NCI-H146 (cell line): ENCODE data around the gene KHDC1.
"Not testable (repeated sequence)": the region's sequence is repeated elsewhere in the genome, so short reads cannot be mapped to it uniquely, and the experiment has no call there.

Experiments used
- DNase-seq: peaks from one replicate; lab custom pipeline; 2025; lab: John Stamatoyannopoulos, UW

Gene KHDC1

GRCh38 chr6:73262671-73263569 is at the start of gene KHDC1:
KHDC1 (minus strand) TSS chr6:73263196; CDS start chr6:73242517, 20,679 bp downstream.
- peak; percentile 82 for DNase-seq

GRCh38 chr6:73310503-73310845 is 47.5 kb upstream of the KHDC1 start:
- DNase-seq: not testable (repeated sequence)

- peak; percentile 65 for DNase-seq
Measured at GRCh38 chr6:73309785-73310502, 46.9 kb upstream of the KHDC1 start.

GRCh38 chr6:73309535-73309784 is 46.5 kb upstream of the KHDC1 start:
- DNase-seq: peak; percentile 36

- no peak for DNase-seq
Measured at GRCh38 chr6:73308712-73309534, 45.9 kb upstream of the KHDC1 start.

- not testable (repeated sequence) for DNase-seq
Measured at GRCh38 chr6:73303773-73304172, 40.8 kb upstream of the KHDC1 start.

- no peak for DNase-seq
Measured at GRCh38 chr6:73302339-73302738, 39.3 kb upstream of the KHDC1 start.

GRCh38 chr6:73299151-73299971 is 36.4 kb upstream of the KHDC1 start:
- no peak for DNase-seq

- DNase-seq: no peak
Measured at GRCh38 chr6:73293331-73293730, 30.3 kb upstream of the KHDC1 start.

GRCh38 chr6:73290435-73290834 is 27.4 kb upstream of the KHDC1 start:
- no peak for DNase-seq

GRCh38 chr6:73286752-73287151 is 23.8 kb upstream of the KHDC1 start:
- no peak for DNase-seq

- DNase-seq: peak; percentile 7
Measured at GRCh38 chr6:73285674-73286283, 22.8 kb upstream of the KHDC1 start.

- DNase-seq: no peak
Measured at GRCh38 chr6:73282871-73283270, 19.9 kb upstream of the KHDC1 start.

GRCh38 chr6:73281684-73282083 is 18.7 kb upstream of the KHDC1 start:
- not testable (repeated sequence) for DNase-seq

- DNase-seq: not testable (repeated sequence)
Measured at GRCh38 chr6:73269296-73269695, 6.3 kb upstream of the KHDC1 start.

- DNase-seq: not testable (repeated sequence)
Measured at GRCh38 chr6:73268896-73269295, 5.9 kb upstream of the KHDC1 start.

GRCh38 chr6:73264446-73264845 is 1.4 kb upstream of the KHDC1 start:
- DNase-seq: no peak

GRCh38 chr6:73263570-73263909 is 544 bp upstream of the KHDC1 start:
- peak; percentile 26 for DNase-seq

GRCh38 chr6:73258721-73259120 is 4.3 kb downstream of the KHDC1 start:
- no peak for DNase-seq

- DNase-seq: not testable (repeated sequence)
Measured at GRCh38 chr6:73254323-73254722, 8.7 kb downstream of the KHDC1 start.

- DNase-seq: no peak
Measured at GRCh38 chr6:73252703-73253102, 10.3 kb downstream of the KHDC1 start.
